ENCODE measurements around the gene CSH1. TPM values are rescaled to one million over a fixed set of nuclear protein-coding genes. Genes with fewer than 3 reads are reported as not detected.
A peak's percentile ranks its signal among the peaks of the same experiment; 100 is the strongest.
"Not testable (repeated sequence)": the region's sequence is repeated elsewhere in the genome, so short reads cannot be mapped to it uniquely, and the experiment has no call there.

The CSH1 gene
- total and polyA plus RNA-seq, 9 donors: 0.78 to 21.9 (median 4.5) TPM

DNA sequence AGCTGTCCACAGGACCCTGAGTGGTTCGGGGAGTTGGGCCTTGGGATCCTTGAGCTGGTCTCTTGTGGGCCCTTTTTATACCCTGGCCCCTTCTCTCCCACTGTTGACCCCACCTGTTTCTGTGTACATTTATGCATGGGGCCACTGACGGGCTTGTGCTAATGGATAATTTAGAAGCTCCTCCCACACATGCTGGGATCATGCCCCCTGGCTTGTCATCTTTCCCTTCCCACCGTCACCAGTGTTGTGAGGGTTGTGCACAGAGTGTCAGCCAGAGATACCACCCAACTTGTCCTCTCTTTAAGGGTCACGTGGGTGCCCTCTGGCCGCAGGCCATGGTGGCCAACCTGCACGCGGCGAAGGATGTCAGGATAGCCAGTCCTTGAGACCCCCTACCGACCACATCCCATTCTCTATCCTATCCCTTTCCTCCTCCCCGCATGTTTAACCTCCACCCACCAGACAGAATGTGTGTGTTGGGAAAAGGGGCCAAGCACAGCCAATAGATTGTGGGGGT, 22.5 kb upstream of the CSH1 start, which contains the start of gene GH1:
Gene GH1 (minus strand): TSS at position 51 of the 517 bp plus-strand sequence. CDS start 63 bp downstream, outside the sequence.
- 67% methylated on average over 1 of the region's 10 CpGs for WGBS (ENCODE audit: insufficient coverage)
- not testable (repeated sequence) for H3K27me3 ChIP-seq (ENCODE audit: control insufficient read depth, insufficient read depth, low read length); H3K4me1 ChIP-seq (ENCODE audit: control insufficient read depth, insufficient read depth, low read length); H3K36me3 ChIP-seq (ENCODE audit: control insufficient read depth, insufficient read depth, low read length); H3K9me3 ChIP-seq (replicated peaks; ENCODE audit: control insufficient read depth, low read depth, low read length); DNase-seq; H3K4me3 ChIP-seq (ENCODE audit: low read length); H3K27ac ChIP-seq (ENCODE audit: low read length)

- Histone ChIP-seq H3K9me3 (replicated peaks; ENCODE audit: control insufficient read depth, low read depth, low read length) (no peaks in the 10 kb centered on the region), H3K36me3 (ENCODE audit: control insufficient read depth, insufficient read depth, low read length) (no peaks in the 10 kb centered on the region), H3K27me3 (ENCODE audit: control insufficient read depth, insufficient read depth, low read length) (peaks cover 4% of the 10 kb centered on the region), H3K27ac (ENCODE audit: low read length) (no peak overlapping the region), H3K4me1 (ENCODE audit: control insufficient read depth, insufficient read depth, low read length) (no peaks in the 10 kb centered on the region), H3K4me3 (ENCODE audit: low read length) (no peak overlapping the region)
- 52% methylated on average over 7 of the region's 10 CpGs for WGBS (ENCODE audit: insufficient coverage)
- no peak for DNase-seq
Observed at GRCh38 chr17:63918305-63918704, 21.9 kb upstream of the CSH1 start.

GRCh38 chr17:63917646-63918045, 21.3 kb upstream of the CSH1 start:
- 83% methylated on average over 12 of the region's 13 CpGs for WGBS (ENCODE audit: insufficient coverage)
- H3K4me1 ChIP-seq (ENCODE audit: control insufficient read depth, insufficient read depth, low read length): no peaks in the 10 kb centered on the region
- no peak overlapping the region for H3K4me3 ChIP-seq (ENCODE audit: low read length)
- H3K36me3 ChIP-seq (ENCODE audit: control insufficient read depth, insufficient read depth, low read length): no peaks in the 10 kb centered on the region
- peaks cover 4% of the 10 kb centered on the region for H3K27me3 ChIP-seq (ENCODE audit: control insufficient read depth, insufficient read depth, low read length)
- no peak for DNase-seq
- H3K27ac ChIP-seq (ENCODE audit: low read length): no peak overlapping the region
- H3K9me3 ChIP-seq (replicated peaks; ENCODE audit: control insufficient read depth, low read depth, low read length): no peaks in the 10 kb centered on the region

- not testable (repeated sequence) for H3K4me3 ChIP-seq (ENCODE audit: low read length); H3K4me1 ChIP-seq (ENCODE audit: control insufficient read depth, insufficient read depth, low read length); H3K27me3 ChIP-seq (ENCODE audit: control insufficient read depth, insufficient read depth, low read length); H3K36me3 ChIP-seq (ENCODE audit: control insufficient read depth, insufficient read depth, low read length); DNase-seq; H3K27ac ChIP-seq (ENCODE audit: low read length); H3K9me3 ChIP-seq (replicated peaks; ENCODE audit: control insufficient read depth, low read depth, low read length)
- no CpG with 5 or more reads among the region's 11 CpGs for WGBS (ENCODE audit: insufficient coverage)
Observed at GRCh38 chr17:63917206-63917605, 20.8 kb upstream of the CSH1 start.

DNA sequence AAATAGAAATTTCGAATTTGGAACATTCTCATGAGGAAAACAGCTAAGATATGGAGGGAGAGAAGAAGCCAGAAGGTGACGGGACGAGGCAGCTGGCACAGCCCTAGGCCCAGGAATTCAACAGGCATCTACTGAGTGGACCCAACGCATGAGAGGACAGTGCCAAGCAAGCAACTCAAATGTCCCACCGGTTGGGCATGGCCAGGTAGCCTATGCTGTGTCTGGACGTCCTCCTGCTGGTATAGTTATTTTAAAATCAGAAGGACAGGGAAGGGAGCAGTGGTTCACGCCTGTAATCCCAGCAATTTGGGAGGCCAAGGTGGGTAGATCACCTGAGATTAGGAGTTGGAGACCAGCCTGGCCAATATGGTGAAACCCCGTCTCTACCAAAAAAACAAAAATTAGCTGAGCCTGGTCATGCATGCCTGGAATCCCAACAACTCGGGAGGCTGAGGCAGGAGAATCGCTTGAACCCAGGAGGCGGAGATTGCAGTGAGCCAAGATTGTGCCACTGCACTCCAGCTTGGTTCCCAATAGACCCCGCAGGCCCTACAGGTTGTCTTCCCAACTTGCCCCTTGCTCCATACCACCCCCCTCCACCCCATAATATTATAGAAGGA, 20.3 kb upstream of the CSH1 start:
- no peak overlapping the region for H3K4me3 ChIP-seq (ENCODE audit: low read length)
- 71% methylated on average over 10 of the region's 12 CpGs for WGBS (ENCODE audit: insufficient coverage)
- no peak for DNase-seq
- no peak overlapping the region for H3K27ac ChIP-seq (ENCODE audit: low read length)
- H3K27me3 ChIP-seq (ENCODE audit: control insufficient read depth, insufficient read depth, low read length): peaks cover 4% of the 10 kb centered on the region
- H3K9me3 ChIP-seq (replicated peaks; ENCODE audit: control insufficient read depth, low read depth, low read length): no peaks in the 10 kb centered on the region
- H3K36me3 ChIP-seq (ENCODE audit: control insufficient read depth, insufficient read depth, low read length): no peaks in the 10 kb centered on the region
- no peaks in the 10 kb centered on the region for H3K4me1 ChIP-seq (ENCODE audit: control insufficient read depth, insufficient read depth, low read length)

- 77% methylated on average over 2 of the region's 10 CpGs for WGBS (ENCODE audit: insufficient coverage)
Observed at GRCh38 chr17:63915753-63916152, 19.4 kb upstream of the CSH1 start.

DNA sequence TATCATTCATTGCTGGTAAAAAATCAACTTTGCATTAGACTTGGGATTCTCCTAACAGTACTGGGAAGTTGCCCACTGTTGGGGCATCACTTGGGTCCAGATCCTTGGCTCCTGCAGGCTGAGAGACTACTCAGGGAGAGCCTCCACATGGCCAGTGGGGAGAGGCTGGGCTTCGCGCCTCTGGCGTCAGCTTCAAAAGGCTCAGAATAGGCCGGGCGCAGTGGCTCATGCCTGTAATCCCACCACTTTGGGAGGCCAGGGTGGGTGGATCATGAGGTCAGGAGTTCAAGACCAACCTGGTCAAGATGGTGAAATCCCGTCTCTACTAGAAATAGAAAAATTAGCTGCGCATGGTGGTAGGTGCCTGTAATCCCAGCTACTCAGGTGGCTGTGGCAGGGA, 18.1 kb upstream of the CSH1 start:
- H3K27ac ChIP-seq (ENCODE audit: low read length): no peak overlapping the region
- no peak overlapping the region for H3K4me3 ChIP-seq (ENCODE audit: low read length)
- WGBS (ENCODE audit: insufficient coverage): 90% methylated on average over 7 of the region's 7 CpGs
- no peaks in the 10 kb centered on the region for H3K36me3 ChIP-seq (ENCODE audit: control insufficient read depth, insufficient read depth, low read length)
- no peaks in the 10 kb centered on the region for H3K4me1 ChIP-seq (ENCODE audit: control insufficient read depth, insufficient read depth, low read length)
- H3K9me3 ChIP-seq (replicated peaks; ENCODE audit: control insufficient read depth, low read depth, low read length): no peaks in the 10 kb centered on the region
- H3K27me3 ChIP-seq (ENCODE audit: control insufficient read depth, insufficient read depth, low read length): peaks cover 4% of the 10 kb centered on the region
- DNase-seq: no peak

More at GRCh38 chr17:63915753-63916152, 19.4 kb upstream of the CSH1 start:
- not testable (repeated sequence) for DNase-seq; H3K27me3 ChIP-seq (ENCODE audit: control insufficient read depth, insufficient read depth, low read length); H3K4me3 ChIP-seq (ENCODE audit: low read length); H3K9me3 ChIP-seq (replicated peaks; ENCODE audit: control insufficient read depth, low read depth, low read length); H3K27ac ChIP-seq (ENCODE audit: low read length); H3K4me1 ChIP-seq (ENCODE audit: control insufficient read depth, insufficient read depth, low read length); H3K36me3 ChIP-seq (ENCODE audit: control insufficient read depth, insufficient read depth, low read length)

GRCh38 chr17:63911657-63912100, 15.3 kb upstream of the CSH1 start:
- DNase-seq: peak; percentile 28
- whole genome bisulfite sequencing (ENCODE audit: insufficient coverage): 46% methylated on average over 5 of the region's 8 CpGs

DNA sequence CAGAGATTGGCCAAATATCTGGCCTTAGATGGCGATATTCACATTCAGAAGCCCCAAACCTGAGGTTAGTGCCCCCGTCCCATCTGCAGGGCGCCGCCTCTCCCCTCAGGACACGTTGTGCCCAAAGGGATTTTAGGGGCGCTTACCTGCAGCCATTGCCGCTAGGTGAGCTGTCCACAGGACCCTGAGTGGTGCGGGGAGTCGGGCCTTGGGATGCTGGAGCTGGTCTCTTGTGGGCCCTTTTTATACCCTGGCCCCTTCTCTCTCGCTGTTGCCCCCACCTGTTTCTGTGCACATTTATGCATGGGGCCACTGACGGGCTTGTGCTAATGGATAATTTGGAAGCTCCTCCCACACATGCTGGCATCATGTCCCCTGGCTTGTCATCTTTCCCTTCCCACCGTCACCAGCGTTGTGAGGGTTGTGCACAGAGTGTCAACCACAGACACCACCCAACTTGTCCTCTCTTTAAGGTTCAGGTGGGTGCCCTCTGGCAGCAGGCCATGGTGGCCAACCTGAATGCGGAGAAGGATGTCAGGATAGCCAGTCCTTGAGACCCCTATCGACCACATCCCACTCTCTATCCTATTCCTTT, 14.8 kb upstream of the CSH1 start, which contains the start of gene CSHL1:
Gene CSHL1 (minus strand): TSS at position 218 of the 595 bp plus-strand sequence. CDS start 62 bp downstream, at position 156.
- no peaks in the 10 kb centered on the region for H3K27me3 ChIP-seq (ENCODE audit: control insufficient read depth, insufficient read depth, low read length)
- DNase-seq: no peak
- no peaks in the 10 kb centered on the region for H3K4me1 ChIP-seq (ENCODE audit: control insufficient read depth, insufficient read depth, low read length)
- no peaks in the 10 kb centered on the region for H3K9me3 ChIP-seq (replicated peaks; ENCODE audit: control insufficient read depth, low read depth, low read length)
- 56% methylated on average over 13 of the region's 15 CpGs for WGBS (ENCODE audit: insufficient coverage)
- H3K36me3 ChIP-seq (ENCODE audit: control insufficient read depth, insufficient read depth, low read length): no peaks in the 10 kb centered on the region
- H3K4me3 ChIP-seq (ENCODE audit: low read length): no peak within 1 kb of the TSS
- no peak within 1 kb of the TSS for H3K27ac ChIP-seq (ENCODE audit: low read length)

More at GRCh38 chr17:63911657-63912100, 15.3 kb upstream of the CSH1 start:
- Histone ChIP-seq H3K4me3 (ENCODE audit: low read length) (no peak overlapping the region), H3K27ac (ENCODE audit: low read length) (no peak overlapping the region), H3K27me3 (ENCODE audit: control insufficient read depth, insufficient read depth, low read length) (no peaks in the 10 kb centered on the region), H3K36me3 (ENCODE audit: control insufficient read depth, insufficient read depth, low read length) (no peaks in the 10 kb centered on the region), H3K9me3 (replicated peaks; ENCODE audit: control insufficient read depth, low read depth, low read length) (no peaks in the 10 kb centered on the region), H3K4me1 (ENCODE audit: control insufficient read depth, insufficient read depth, low read length) (no peaks in the 10 kb centered on the region)

DNA sequence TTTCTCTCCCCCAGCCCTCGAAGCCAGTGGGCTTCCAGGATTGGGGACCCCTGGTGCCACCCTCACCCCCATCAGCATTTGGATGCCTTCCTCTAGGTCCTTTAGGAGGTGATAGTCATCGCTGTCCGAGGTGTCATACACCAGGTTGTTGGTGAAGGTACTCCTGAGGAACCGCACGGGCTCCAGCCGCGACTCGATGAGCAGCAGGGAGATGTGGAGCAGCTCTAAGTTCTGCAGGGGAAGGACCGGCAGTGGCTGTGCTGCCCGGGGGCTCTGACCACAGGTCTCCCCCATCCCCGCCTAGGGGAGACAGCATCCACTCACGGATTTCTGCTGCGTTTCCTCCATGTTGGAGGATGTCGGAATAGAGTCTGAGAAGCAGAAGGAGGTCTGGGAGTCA, 13.7 kb upstream of the CSH1 start:
- 75% methylated on average over 10 of the region's 14 CpGs for WGBS (ENCODE audit: insufficient coverage)
- no peaks in the 10 kb centered on the region for H3K9me3 ChIP-seq (replicated peaks; ENCODE audit: control insufficient read depth, low read depth, low read length)
- no peak for DNase-seq

More for the DNA sequence above, 13.7 kb upstream of the CSH1 start:
- H3K27ac ChIP-seq (ENCODE audit: low read length): no peak overlapping the region
- H3K27me3 ChIP-seq (ENCODE audit: control insufficient read depth, insufficient read depth, low read length): no peaks in the 10 kb centered on the region
- H3K36me3 ChIP-seq (ENCODE audit: control insufficient read depth, insufficient read depth, low read length): no peaks in the 10 kb centered on the region
- no peak overlapping the region for H3K4me3 ChIP-seq (ENCODE audit: low read length)
- H3K4me1 ChIP-seq (ENCODE audit: control insufficient read depth, insufficient read depth, low read length): no peaks in the 10 kb centered on the region

Measured in muscle of leg (tissue), 11 donors.